Endothelial cell (in vitro differentiated cells): ENCODE data around the gene SLC25A33. TPM values are rescaled to one million over a fixed set of nuclear protein-coding genes. Genes with fewer than 3 reads are reported as not detected.

Source experiments
- DNase-seq: peaks from one replicate; pipeline ENCODE4 v3.0.0; 2021; ENCODE audit warnings: low spot score
- H3K27ac Mint-ChIP-seq: one replicate; pipeline ENCODE4 v1.8.0; 2021; ENCODE audit warnings: mixed read lengths, inconsistent platforms; ENCODE audit not compliant: unreplicated experiment
- H3K27me3 Mint-ChIP-seq: one replicate; pipeline ENCODE4 v1.8.0; 2021; ENCODE audit warnings: mild to moderate bottlenecking, moderate library complexity, mixed read lengths, inconsistent platforms; ENCODE audit not compliant: unreplicated experiment
- H3K36me3 Mint-ChIP-seq: one replicate; pipeline ENCODE4 v1.8.0; 2021; ENCODE audit warnings: mild to moderate bottlenecking, low read depth, mixed read lengths, inconsistent platforms; ENCODE audit not compliant: unreplicated experiment
- H3K4me1 Mint-ChIP-seq: one replicate; pipeline ENCODE4 v1.8.0; 2021; ENCODE audit warnings: mild to moderate bottlenecking, mixed read lengths, inconsistent platforms; ENCODE audit not compliant: unreplicated experiment
- H3K4me3 Mint-ChIP-seq: one replicate; pipeline ENCODE4 v1.8.0; 2021; ENCODE audit warnings: mild to moderate bottlenecking, mixed read lengths, inconsistent platforms; ENCODE audit not compliant: unreplicated experiment
- H3K9me3 Mint-ChIP-seq: one replicate; pipeline ENCODE4 v1.8.0; 2021; ENCODE audit warnings: mixed read lengths, inconsistent platforms; ENCODE audit not compliant: unreplicated experiment
- CTCF ChIP-seq: fragments of 200-600 bp; sonication (generic); IDR thresholded peaks from one replicate; pipeline ENCODE4 v1.5.0; 2021; ENCODE audit warnings: antibody characterized with exemption; ENCODE audit not compliant: unreplicated experiment
- total RNA-seq: library from RNA; stranded (reverse); fragmentation: NEBNext Ultra II Directional; extraction: Animal tissue kit (Norgen Biotek cat#: 25700); gene quantifications from one replicate; pipeline ENCODE4 v1.2.1, GENCODE V29; 2021; ENCODE audit not compliant: unreplicated experiment

SLC25A33 gene
- total RNA-seq, 1 donor from 2014 or later, result 4.2 TPM

- no peak overlapping the region for H3K27ac Mint-ChIP-seq
These were observed 90.4 kb downstream of the SLC25A33 start for GRCh38 chr1:9629445-9630201.

DNA sequence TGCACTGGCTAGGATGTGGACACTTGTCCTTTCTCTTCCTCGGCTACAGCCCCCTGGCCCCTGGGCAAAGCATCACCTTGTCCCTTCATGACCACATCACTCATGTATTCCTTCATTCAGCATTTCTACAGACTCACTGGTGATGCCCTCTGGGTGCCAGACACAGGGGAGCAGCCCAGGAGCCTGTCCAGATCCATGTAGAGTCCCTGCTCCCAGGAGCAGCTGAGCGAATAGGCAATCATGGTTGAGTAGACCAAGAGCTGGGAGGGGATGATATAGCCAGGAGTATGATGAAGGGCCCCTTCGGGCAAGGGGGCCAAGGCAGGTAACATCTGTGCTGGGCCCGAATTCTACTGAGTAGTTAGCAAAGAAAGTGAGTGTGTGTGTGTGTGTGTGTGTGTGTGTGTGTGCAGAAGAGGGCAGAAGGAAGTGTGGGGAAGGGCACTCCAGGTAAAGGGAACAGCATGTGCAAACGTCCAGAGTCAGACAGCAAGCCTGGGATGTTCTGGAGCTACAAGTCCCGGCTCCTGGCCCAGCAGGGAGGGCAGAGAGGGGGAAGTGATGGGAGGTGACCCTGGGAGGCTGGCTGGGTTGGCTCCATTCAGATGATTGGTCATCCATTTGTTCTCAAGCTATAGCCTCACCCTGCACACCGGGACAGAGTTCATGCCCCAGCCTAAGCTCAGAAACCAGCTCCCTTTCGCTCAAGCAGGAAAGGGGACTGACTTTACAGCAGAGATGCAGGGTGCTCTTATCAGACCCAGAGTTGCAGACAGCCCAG is 91.3 kb downstream of the SLC25A33 start:
- peaks cover 7% of the 10 kb centered on the region for H3K27me3 Mint-ChIP-seq
- no peak for TF ChIP-seq CTCF
- no peak overlapping the region for H3K4me3 Mint-ChIP-seq
- no peaks in the 10 kb centered on the region for H3K36me3 Mint-ChIP-seq
- H3K9me3 Mint-ChIP-seq, result no peaks in the 10 kb centered on the region
- no peak overlapping the region for H3K27ac Mint-ChIP-seq
- DNase-seq, result no peak
- no peaks in the 10 kb centered on the region for H3K4me1 Mint-ChIP-seq

More at GRCh38 chr1:9629445-9630201, 90.4 kb downstream of the SLC25A33 start:
- Mint-ChIP-seq H3K4me3 (no peak overlapping the region), H3K36me3 (no peaks in the 10 kb centered on the region), H3K27me3 (peaks cover 7% of the 10 kb centered on the region), H3K4me1 (no peaks in the 10 kb centered on the region), H3K9me3 (no peaks in the 10 kb centered on the region)
- TF ChIP-seq CTCF, result no peak
- DNase-seq, result no peak

DNA sequence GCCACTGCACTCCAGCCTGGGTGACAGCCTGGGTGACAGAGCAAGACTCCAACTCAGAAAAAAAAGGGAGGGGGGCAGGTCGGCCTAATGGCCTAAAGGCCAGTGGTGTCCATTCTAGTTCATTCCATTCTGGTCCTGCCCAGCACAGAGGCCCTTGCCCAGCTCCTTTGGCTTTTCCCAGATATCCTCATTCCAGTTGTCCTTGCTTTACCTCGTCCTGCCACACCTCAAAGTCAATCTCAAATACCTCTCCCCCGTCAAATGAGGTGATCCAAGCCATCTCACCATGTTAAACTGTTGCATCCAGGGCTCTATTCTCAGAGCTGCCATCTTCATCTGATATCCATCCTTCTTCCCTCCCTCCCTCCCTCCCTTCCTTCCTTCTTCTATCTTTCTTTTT is 92.3 kb downstream of the SLC25A33 start:
- Mint-ChIP-seq H3K36me3 (no peaks in the 10 kb centered on the region), H3K4me3 (no peak overlapping the region), H3K4me1 (no peaks in the 10 kb centered on the region), H3K27me3 (peaks cover 4% of the 10 kb centered on the region), H3K9me3 (no peaks in the 10 kb centered on the region), H3K27ac (no peak overlapping the region)
- no peak for DNase-seq
- no peak for TF ChIP-seq CTCF

GRCh38 chr1:9633493-9633892 is 94.2 kb downstream of the SLC25A33 start:
- no peaks in the 10 kb centered on the region for H3K4me1 Mint-ChIP-seq
- DNase-seq, result no peak
- H3K36me3 Mint-ChIP-seq, result no peaks in the 10 kb centered on the region
- no peak overlapping the region for H3K4me3 Mint-ChIP-seq
- peaks cover 4% of the 10 kb centered on the region for H3K27me3 Mint-ChIP-seq
- no peaks in the 10 kb centered on the region for H3K9me3 Mint-ChIP-seq
- no peak overlapping the region for H3K27ac Mint-ChIP-seq
- no peak for TF ChIP-seq CTCF

DNA sequence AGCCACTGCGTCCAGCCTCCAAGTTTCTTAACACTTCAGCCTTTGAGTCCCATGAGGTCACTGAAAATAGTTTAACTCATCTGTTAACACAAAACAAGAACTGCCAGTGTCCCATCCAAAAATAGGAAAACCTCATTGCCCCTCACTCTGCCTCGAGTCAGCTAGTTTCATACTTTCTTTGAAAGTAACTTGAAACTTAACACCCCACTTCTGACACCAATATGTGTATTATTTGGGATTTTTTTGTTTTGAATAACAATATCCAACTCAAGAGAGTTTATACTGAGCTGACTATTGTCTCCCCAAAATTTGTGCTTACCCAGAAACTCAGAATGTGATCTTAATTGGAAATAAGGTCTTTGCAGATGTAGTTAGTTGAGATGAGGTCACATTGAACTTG is 95.3 kb downstream of the SLC25A33 start:
- Mint-ChIP-seq H3K27me3 (peaks cover 2% of the 10 kb centered on the region), H3K4me3 (no peak overlapping the region), H3K4me1 (no peaks in the 10 kb centered on the region)

More for the DNA sequence above, 95.3 kb downstream of the SLC25A33 start:
- no peak for DNase-seq
- TF ChIP-seq CTCF, result no peak
- Mint-ChIP-seq H3K9me3 (no peaks in the 10 kb centered on the region), H3K27ac (no peak overlapping the region), H3K36me3 (no peaks in the 10 kb centered on the region)
